Fibroblast of gingiva (primary cell): Measurements from ENCODE around the gene CCNL1.

Source experiments
- DNase-seq: peaks from one replicate; pipeline ENCODE4 v3.0.0-alpha.2; 2011; ENCODE audit warnings: low read depth

Gene CCNL1

GRCh38 chr3:157122832-157123427 is 37.0 kb downstream of the CCNL1 start:
- no peak for DNase-seq

GRCh38 chr3:157122116-157122515 is 37.8 kb downstream of the CCNL1 start:
- no peak for DNase-seq

- no peak for DNase-seq
Observed at GRCh38 chr3:157121522-157121921, 38.4 kb downstream of the CCNL1 start.

- no peak for DNase-seq
Observed at GRCh38 chr3:157120071-157120892, 39.7 kb downstream of the CCNL1 start.

GRCh38 chr3:157119369-157119951 is 40.5 kb downstream of the CCNL1 start:
- DNase-seq: no peak

- DNase-seq: no peak
Observed at GRCh38 chr3:157117875-157118654, 41.9 kb downstream of the CCNL1 start.

GRCh38 chr3:157117206-157117605 is 42.7 kb downstream of the CCNL1 start:
- DNase-seq: no peak

GRCh38 chr3:157116017-157116416 is 43.9 kb downstream of the CCNL1 start:
- DNase-seq: no peak

GRCh38 chr3:157115069-157116006 is 44.6 kb downstream of the CCNL1 start:
- no peak for DNase-seq

GRCh38 chr3:157113832-157114505 is 46.0 kb downstream of the CCNL1 start:
- DNase-seq: no peak

- no peak for DNase-seq
Observed at GRCh38 chr3:157112536-157112935, 47.4 kb downstream of the CCNL1 start.

GRCh38 chr3:157111518-157111917 is 48.4 kb downstream of the CCNL1 start:
- no peak for DNase-seq

GRCh38 chr3:157110761-157111278 is 49.1 kb downstream of the CCNL1 start:
- no peak for DNase-seq

- no peak for DNase-seq
Observed at GRCh38 chr3:157109267-157110141, 50.4 kb downstream of the CCNL1 start.

GRCh38 chr3:157107644-157108133 is 52.3 kb downstream of the CCNL1 start:
- no peak for DNase-seq

- no peak for DNase-seq
Observed at GRCh38 chr3:157107037-157107436, 52.9 kb downstream of the CCNL1 start.

- DNase-seq: no peak
Observed at GRCh38 chr3:157104928-157105652, 54.9 kb downstream of the CCNL1 start.

GRCh38 chr3:157104521-157104920 is 55.4 kb downstream of the CCNL1 start:
- no peak for DNase-seq

- no peak for DNase-seq
Observed at GRCh38 chr3:157103860-157104259, 56.1 kb downstream of the CCNL1 start.
